Measurements from ENCODE around the gene ERN2. TPM values are rescaled to one million over a fixed set of nuclear protein-coding genes. Genes with fewer than 3 reads are reported as not detected.

Gene ERN2
- total RNA-seq, 1 experiment from 2014 or later, result 2.1 TPM

GRCh38 chr16:23679274-23679985, 33.6 kb downstream of the ERN2 start:
- H3K4me2 ChIP-seq (ENCODE audit: insufficient read depth, insufficient read length, low read length), result peak overlapping the region; percentile 100
- H3K36me3 Mint-ChIP-seq (ENCODE audit: insufficient read depth in 1 of 3, low read depth in 3 of 3), result peaks cover 35 to 60% (median 45%) of the 10 kb centered on the region in 3 experiments
- H3K4me3 Mint-ChIP-seq, result peak overlapping the region; percentile 98 to 100

More at GRCh38 chr16:23679274-23679985, 33.6 kb downstream of the ERN2 start:
- no peak overlapping the region for H3K4ac ChIP-seq (ENCODE audit: low read depth, low read length)
- no peak overlapping the region for H2AFZ ChIP-seq (ENCODE audit: low read length)
- H3K79me2 ChIP-seq (ENCODE audit: insufficient read depth, low read length), result peaks cover 23% of the 10 kb centered on the region; the same call in 1 of the 2 replicates
- no peaks in the 10 kb centered on the region; the same call in 1 of the 2 replicates for H3K4me1 ChIP-seq (ENCODE audit: insufficient read depth, low read length)
- H2BK120ac ChIP-seq (ENCODE audit: low read depth, low read length, poor library complexity, severe bottlenecking), result no peak overlapping the region
- H3T11ph ChIP-seq (ENCODE audit: low read length), result no peak overlapping the region
- H2AK5ac ChIP-seq (ENCODE audit: insufficient read length, low read length), result no peak overlapping the region
- H3K18ac ChIP-seq (ENCODE audit: insufficient read length, low read depth, low read length), result peak overlapping the region; percentile 43
- no peaks in the 10 kb centered on the region; the same call in 1 of the 2 replicates for H3K27me3 Mint-ChIP-seq (ENCODE audit: low read depth)
- peaks cover 12% of the 10 kb centered on the region for H3K23me2 ChIP-seq (ENCODE audit: insufficient read length, low read depth, low read length, poor library complexity, severe bottlenecking)
- TF ChIP-seq CTCF (conservative IDR thresholded peaks at IDR 0.05), result no peak
- peak overlapping the region; percentile 93 for H3K14ac ChIP-seq (ENCODE audit: insufficient read depth, low read length)
- WGBS (ENCODE audit: extremely low coverage, insufficient read length, low lambda C conversion rate), result no CpG with 5 or more reads among the region's 24 CpGs
- H2BK15ac ChIP-seq (ENCODE audit: low read depth, low read length), result no peak overlapping the region
- no peak overlapping the region for H2BK12ac ChIP-seq (ENCODE audit: insufficient read length, low read depth, low read length)
- H2BK20ac ChIP-seq (ENCODE audit: low read depth, low read length, poor library complexity, severe bottlenecking), result no peak overlapping the region
- peak; percentile 41 for DNase-seq
- no peak overlapping the region for H3K27ac ChIP-seq (ENCODE audit: insufficient read length, low read depth, low read length)
- no peak overlapping the region for H4K5ac ChIP-seq (ENCODE audit: insufficient read length, low read depth, low read length)
- no peaks in the 10 kb centered on the region for H4K20me1 ChIP-seq (ENCODE audit: control insufficient read depth, insufficient read depth, insufficient read length)
- H3K56ac ChIP-seq (ENCODE audit: insufficient read length, low read depth, low read length), result no peak overlapping the region
- H3K79me1 ChIP-seq (ENCODE audit: insufficient read depth, low read depth, low read length, poor library complexity, severe bottlenecking), result peaks cover 18% of the 10 kb centered on the region
- no peaks in the 10 kb centered on the region for H3K9me3 Mint-ChIP-seq
- no peak overlapping the region for H3K23ac ChIP-seq (ENCODE audit: insufficient read length, low read depth, low read length)
- H3K9ac ChIP-seq (ENCODE audit: extremely low read depth, insufficient read length, low read length), result peak overlapping the region; percentile 91
- H3K27ac Mint-ChIP-seq, result peak overlapping the region; percentile 15 to 96 (median 89); a peak in 5 of 7 replicates
- H3K9me3 ChIP-seq (ENCODE audit: control insufficient read depth, low read depth, low read length), result no peaks in the 10 kb centered on the region
- H3K27me3 ChIP-seq (ENCODE audit: insufficient read depth, low read length), result no peaks in the 10 kb centered on the region
- H3K4me1 Mint-ChIP-seq, result peaks cover 18 to 24% of the 10 kb centered on the region in 2 experiments
- peak overlapping the region; percentile 34 for H4K91ac ChIP-seq (ENCODE audit: insufficient read length, low read depth, low read length)
- H2BK5ac ChIP-seq (ENCODE audit: insufficient read length, low read length), result peak overlapping the region; percentile 16
- H4K8ac ChIP-seq (replicated peaks; ENCODE audit: insufficient read length, low read depth, low read length), result no peak overlapping the region
